NCI-H1417 treated with DMSO at 0.1 percent for 48 hours (cell line): ENCODE data around the gene EPHA3.

Source experiments
- DNase-seq: peaks from one replicate; lab custom pipeline; 2025; lab: John Stamatoyannopoulos, UW

EPHA3 gene

GRCh38 chr3:89227634-89228033 is 120.2 kb downstream of the EPHA3 start:
- DNase-seq, result no peak

- no peak for DNase-seq
These were observed 124.7 kb downstream of the EPHA3 start for GRCh38 chr3:89232155-89232554.

GRCh38 chr3:89234620-89235019 is 127.2 kb downstream of the EPHA3 start:
- no peak for DNase-seq

- no peak for DNase-seq
These were observed 131.4 kb downstream of the EPHA3 start for GRCh38 chr3:89238846-89239245.

- no peak for DNase-seq
These were observed 132.4 kb downstream of the EPHA3 start for GRCh38 chr3:89239774-89240173.

GRCh38 chr3:89245612-89246011 is 138.2 kb downstream of the EPHA3 start:
- no peak for DNase-seq

- no peak for DNase-seq
These were observed 138.9 kb downstream of the EPHA3 start for GRCh38 chr3:89246326-89246725.

- DNase-seq, result no peak
These were observed 143.3 kb downstream of the EPHA3 start for GRCh38 chr3:89250742-89251141.

GRCh38 chr3:89252016-89252415 is 144.6 kb downstream of the EPHA3 start:
- no peak for DNase-seq

GRCh38 chr3:89252860-89253259 is 145.4 kb downstream of the EPHA3 start:
- DNase-seq, result peak; percentile 51

- no peak for DNase-seq
These were observed 149.0 kb downstream of the EPHA3 start for GRCh38 chr3:89256395-89256794.

- no peak for DNase-seq
These were observed 149.5 kb downstream of the EPHA3 start for GRCh38 chr3:89256882-89257281.

- DNase-seq, result no peak
These were observed 153.3 kb downstream of the EPHA3 start for GRCh38 chr3:89260721-89261120.

GRCh38 chr3:89261673-89262072 is 154.3 kb downstream of the EPHA3 start:
- no peak for DNase-seq

GRCh38 chr3:89262309-89262929 is 155.0 kb downstream of the EPHA3 start:
- DNase-seq, result no peak

- no peak for DNase-seq
These were observed 156.7 kb downstream of the EPHA3 start for GRCh38 chr3:89264037-89264560.

GRCh38 chr3:89266074-89266473 is 158.7 kb downstream of the EPHA3 start:
- DNase-seq, result no peak

- DNase-seq, result no peak
These were observed 160.6 kb downstream of the EPHA3 start for GRCh38 chr3:89268059-89268458.

GRCh38 chr3:89270201-89270600 is 162.8 kb downstream of the EPHA3 start:
- DNase-seq, result no peak

- DNase-seq, result no peak
These were observed 167.6 kb downstream of the EPHA3 start for GRCh38 chr3:89275001-89275400.

GRCh38 chr3:89276116-89276515 is 168.7 kb downstream of the EPHA3 start:
- no peak for DNase-seq

- no peak for DNase-seq
These were observed 171.0 kb downstream of the EPHA3 start for GRCh38 chr3:89278302-89279025.

GRCh38 chr3:89280301-89280700 is 172.9 kb downstream of the EPHA3 start:
- no peak for DNase-seq
